Kidney (tissue), 14 donors: ENCODE results near the gene A2M. TPM values are rescaled to one million over a fixed set of nuclear protein-coding genes. Genes with fewer than 3 reads are reported as not detected.
A peak's percentile ranks its signal among the peaks of the same experiment; 100 is the strongest.

ENCODE experiments used
- DNase-seq, 5 donors: peaks; one replicate each; pipeline ENCODE4 v3.0.0-alpha.2; 2013 to 2020
- FAIRE-seq: peaks from 2 replicates; lab custom pipeline; 2012; peaks lifted over from hg19 to GRCh38; lab: Jason Lieb, UNC
- H3K27ac ChIP-seq, 2 donors: one replicate each; pipeline ENCODE4 v1.7.0; 2013; ENCODE audit warnings: low read depth in 2 of 2, low read length in 2 of 2, inconsistent platforms in 1 of 2
- H3K27me3 ChIP-seq: one replicate; pipeline ENCODE4 v1.7.1; 2013; ENCODE audit warnings: low read length, inconsistent platforms; ENCODE audit not compliant: control insufficient read depth, insufficient read depth
- H3K36me3 ChIP-seq, 3 donors: one replicate each; pipeline versions ENCODE4 v1.7.0 to v1.7.1; 2013; ENCODE audit warnings: low read length in 3 of 3, control low read depth in 1 of 3, inconsistent platforms in 1 of 3; ENCODE audit not compliant: insufficient read depth in 3 of 3, control insufficient read depth in 2 of 3
- H3K4me1 ChIP-seq, 3 donors: one replicate each; pipeline versions ENCODE4 v1.7.0 to v1.7.1; 2013; ENCODE audit warnings: low read length in 3 of 3, inconsistent platforms in 1 of 3, low read depth in 1 of 3; ENCODE audit not compliant: control insufficient read depth in 2 of 3, insufficient read depth in 2 of 3
- H3K4me3 ChIP-seq, 3 donors: one replicate each; pipeline versions ENCODE4 v1.7.0 to v1.8.1; 2013; ENCODE audit warnings: low read length in 3 of 3, control low read depth in 1 of 3, inconsistent platforms in 1 of 3
- H3K9ac ChIP-seq, 3 donors: one replicate each; pipeline versions ENCODE4 v1.7.0 to v1.7.1; 2013; ENCODE audit warnings: low read length in 3 of 3, control low read depth in 1 of 3, inconsistent platforms in 1 of 3
- H3K9me3 ChIP-seq, 3 donors: one replicate each; pipeline versions ENCODE4 v1.7.0 to v1.7.1; 2013; ENCODE audit warnings: low read length in 3 of 3, control low read depth in 1 of 3, inconsistent platforms in 1 of 3; ENCODE audit not compliant: control insufficient read depth in 2 of 3, insufficient read depth in 1 of 3
- intact Hi-C: fragments of 100-400 bp; cut with DNase I; formaldehyde crosslinking; loops from one replicate; pipeline ENCODE4 v1.11.1; 2022
- polyA plus RNA-seq: library from polyadenylated mRNA; stranded (reverse); fragments of 350-450 nt; fragmentation: Illumina TruSeq; extraction: RNeasy Lipid Tissue Mini Kit (QIAGEN cat#74804); gene quantifications from one replicate; pipeline ENCODE4 v1.2.3, GENCODE V29; 2014; ENCODE audit warnings: low read depth, low replicate concordance; ENCODE audit not compliant: insufficient read depth
- total RNA-seq: library from RNA; stranded (reverse); fragmentation: NEBNext Ultra II Directional; extraction: Animal tissue kit (Norgen Biotek cat#: 25700); gene quantifications from one replicate; pipeline ENCODE4 v1.2.1, GENCODE V29; 2021
- TF ChIP-seq, protein P1 (sequence below): IDR thresholded peaks from 3 replicates; pipeline ENCODE4 v1.5.1; 2012; ENCODE audit warnings: mild to moderate bottlenecking, moderate library complexity, borderline replicate concordance; ENCODE audit not compliant: insufficient read depth; ENCODE audit errors: extremely low read depth
- donor health status: control.
- donor health status: control.
- donor health status: control.
- donor health status: control.
- donor health status: control.
- donor health status: DM: yes; HTN: yes; CAD: no.
- donor health status: Normal renal cell carcinoma (clear cell type).

A2M gene
- total and polyA plus RNA-seq, 2 donors from 2014 or later = 745 to 971 TPM

DNA sequence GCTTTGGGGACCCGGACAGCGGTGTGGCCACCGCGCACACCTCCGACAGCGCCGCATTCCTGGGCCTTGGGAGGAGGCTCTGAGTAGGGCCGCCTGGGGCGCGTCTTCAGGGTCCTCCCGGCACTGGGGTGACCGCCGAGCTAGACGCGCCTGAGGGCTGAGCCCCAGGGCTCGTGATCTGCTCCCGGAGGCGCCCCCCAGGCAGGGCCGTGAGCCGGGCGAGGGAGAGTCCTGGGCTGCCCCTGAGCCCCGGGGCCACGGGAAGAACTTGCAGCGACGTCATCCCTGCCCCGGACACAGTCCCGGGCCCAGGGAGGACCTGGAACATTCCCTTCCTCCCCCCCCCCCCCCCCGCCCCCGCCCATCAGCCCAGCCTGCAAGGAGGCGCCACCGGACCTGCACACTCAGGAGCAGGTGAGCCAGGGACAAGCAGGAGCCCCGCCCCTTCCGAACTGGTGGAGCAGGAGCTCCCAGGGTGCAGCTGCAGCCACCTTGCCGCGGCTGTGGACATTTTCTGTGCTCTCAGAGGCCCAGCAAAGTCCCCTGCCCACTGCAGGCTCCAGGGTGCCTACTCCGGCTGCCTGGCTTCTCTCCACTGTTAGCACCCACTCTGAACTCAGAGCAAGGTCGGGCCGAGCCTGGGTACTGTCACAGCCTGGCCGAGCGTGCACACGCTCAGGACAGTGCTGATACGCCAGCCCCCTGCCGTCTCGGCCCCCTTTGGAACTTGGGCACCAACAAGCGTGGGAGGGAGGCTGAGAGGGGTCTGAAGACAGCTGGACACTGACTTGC lies 50.7 kb downstream of the A2M start:
- H3K9me3 ChIP-seq = no peaks in the 10 kb centered on the region
- intact Hi-C loops = no loop called here
- peak; percentile 81 to 96 (median 92) for DNase-seq
- FAIRE-seq = no peak
- H3K4me1 ChIP-seq = peaks cover 0 to 8% (median 6%) of the 10 kb centered on the region in 3 donors
- H3K36me3 ChIP-seq = no peaks in the 10 kb centered on the region
- peak overlapping the region; percentile 65 to 85 (median 77) for H3K4me3 ChIP-seq
- TF ChIP-seq, protein P1, sequence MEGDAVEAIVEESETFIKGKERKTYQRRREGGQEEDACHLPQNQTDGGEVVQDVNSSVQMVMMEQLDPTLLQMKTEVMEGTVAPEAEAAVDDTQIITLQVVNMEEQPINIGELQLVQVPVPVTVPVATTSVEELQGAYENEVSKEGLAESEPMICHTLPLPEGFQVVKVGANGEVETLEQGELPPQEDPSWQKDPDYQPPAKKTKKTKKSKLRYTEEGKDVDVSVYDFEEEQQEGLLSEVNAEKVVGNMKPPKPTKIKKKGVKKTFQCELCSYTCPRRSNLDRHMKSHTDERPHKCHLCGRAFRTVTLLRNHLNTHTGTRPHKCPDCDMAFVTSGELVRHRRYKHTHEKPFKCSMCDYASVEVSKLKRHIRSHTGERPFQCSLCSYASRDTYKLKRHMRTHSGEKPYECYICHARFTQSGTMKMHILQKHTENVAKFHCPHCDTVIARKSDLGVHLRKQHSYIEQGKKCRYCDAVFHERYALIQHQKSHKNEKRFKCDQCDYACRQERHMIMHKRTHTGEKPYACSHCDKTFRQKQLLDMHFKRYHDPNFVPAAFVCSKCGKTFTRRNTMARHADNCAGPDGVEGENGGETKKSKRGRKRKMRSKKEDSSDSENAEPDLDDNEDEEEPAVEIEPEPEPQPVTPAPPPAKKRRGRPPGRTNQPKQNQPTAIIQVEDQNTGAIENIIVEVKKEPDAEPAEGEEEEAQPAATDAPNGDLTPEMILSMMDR = no peak
- no peaks in the 10 kb centered on the region for H3K27me3 ChIP-seq
- H3K9ac ChIP-seq = peak overlapping the region in 2 of 3 donors; percentile 83 to 91
- H3K27ac ChIP-seq = peak overlapping the region; percentile 96 to 99

DNA sequence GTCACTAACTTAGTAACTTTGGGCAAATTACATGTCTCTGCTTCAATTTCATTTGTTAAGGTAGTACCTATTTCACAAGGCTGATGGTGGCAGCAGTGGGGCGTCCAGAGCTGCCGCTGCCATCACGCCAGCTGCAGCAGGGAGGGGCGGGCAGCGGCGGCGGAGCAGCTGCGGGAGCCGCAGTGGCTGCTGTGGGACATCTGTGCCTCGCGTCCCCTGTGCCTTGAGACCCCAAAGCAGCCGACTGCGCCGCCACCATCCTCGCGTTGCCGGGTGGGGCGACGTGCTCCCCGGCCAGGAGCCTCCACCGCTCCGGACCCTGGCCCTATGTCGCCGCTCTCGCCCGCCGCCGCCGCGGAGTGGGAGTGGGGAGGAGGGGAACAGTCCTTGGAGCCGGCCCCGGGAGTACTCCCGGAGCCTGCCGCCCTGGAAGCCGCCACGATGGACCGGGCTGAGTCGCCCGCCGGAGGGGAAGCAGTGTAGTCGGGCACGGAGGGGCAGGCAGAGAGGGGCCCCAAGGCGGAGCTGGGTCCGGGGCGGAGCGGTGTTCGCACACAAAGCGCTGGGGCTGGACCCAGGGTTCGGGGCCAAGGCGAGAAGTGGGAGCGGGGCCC lies 51.4 kb downstream of the A2M start:
- no peaks in the 10 kb centered on the region for H3K9me3 ChIP-seq
- no peak for FAIRE-seq
- peak overlapping the region; percentile 96 to 99 for H3K27ac ChIP-seq
- H3K9ac ChIP-seq = peak overlapping the region; percentile 67 to 91 (median 78)
- H3K27me3 ChIP-seq = no peaks in the 10 kb centered on the region
- H3K4me1 ChIP-seq = peaks cover 0 to 8% (median 6%) of the 10 kb centered on the region in 3 donors
- peak; percentile 79 to 92 (median 86) for DNase-seq
- intact Hi-C loops = no loop called here
- peak overlapping the region; percentile 32 to 85 (median 77) for H3K4me3 ChIP-seq
- TF ChIP-seq, protein P1 = peak; percentile 45
- no peaks in the 10 kb centered on the region for H3K36me3 ChIP-seq

DNA sequence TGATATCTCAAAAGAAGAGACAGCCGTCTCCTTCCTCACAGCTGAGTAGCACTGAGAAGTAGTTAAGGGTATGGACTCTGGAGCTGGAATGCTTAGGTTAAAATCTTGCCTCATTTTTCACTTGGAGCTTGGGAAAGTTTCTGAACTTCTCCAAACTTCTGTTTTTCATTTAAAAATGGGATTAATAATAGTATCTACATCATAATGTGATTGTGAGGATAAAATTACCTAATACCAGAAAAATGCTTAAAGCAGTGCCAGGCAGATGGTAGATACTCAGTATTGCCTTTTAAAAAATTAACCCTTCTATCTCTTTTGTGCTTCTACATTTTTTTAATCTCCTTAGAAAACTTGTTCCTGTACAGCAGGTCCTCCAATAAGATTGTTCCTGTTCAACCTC lies 63.1 kb downstream of the A2M start:
- Histone ChIP-seq H3K4me3 (no peak overlapping the region), H3K36me3 (no peaks in the 10 kb centered on the region), H3K27ac (no peak overlapping the region), H3K4me1 (no peaks in the 10 kb centered on the region), H3K9ac (no peak overlapping the region), H3K9me3 (no peaks in the 10 kb centered on the region), H3K27me3 (no peaks in the 10 kb centered on the region)
- TF ChIP-seq, protein P1 = no peak
- no peak for FAIRE-seq
- DNase-seq = no peak
- intact Hi-C loops = no loop called here
